Hematopoietic multipotent progenitor cell treated with erythropoietin and hydrocortisone succinate and interleukin-3 and kit ligand, for 17 days (in vitro differentiated cells): ENCODE results near the gene SORCS2.
"Not testable (repeated sequence)": the region's sequence is repeated elsewhere in the genome, so short reads cannot be mapped to it uniquely, and the experiment has no call there.

Experiments used
- DNase-seq: peaks from one replicate; pipeline ENCODE4 v3.0.0-alpha.2; 2015; ENCODE audit warnings: low spot score

Gene SORCS2

GRCh38 chr4:7160439-7160838, 31.9 kb upstream of the SORCS2 start:
- no peak for DNase-seq

- DNase-seq = no peak
These were observed 31.3 kb upstream of the SORCS2 start for GRCh38 chr4:7160951-7161440.

- DNase-seq = no peak
These were observed 30.6 kb upstream of the SORCS2 start for GRCh38 chr4:7161721-7162214.

GRCh38 chr4:7165056-7165873, 27.1 kb upstream of the SORCS2 start:
- DNase-seq = not testable (repeated sequence)

GRCh38 chr4:7165874-7166201, 26.5 kb upstream of the SORCS2 start:
- no peak for DNase-seq

GRCh38 chr4:7166237-7166636, 26.1 kb upstream of the SORCS2 start:
- no peak for DNase-seq

- no peak for DNase-seq
These were observed 25.2 kb upstream of the SORCS2 start for GRCh38 chr4:7166981-7167700.

GRCh38 chr4:7167706-7168105, 24.6 kb upstream of the SORCS2 start:
- DNase-seq = no peak

- DNase-seq = no peak
These were observed 24.2 kb upstream of the SORCS2 start for GRCh38 chr4:7168106-7168505.

GRCh38 chr4:7169134-7169533, 23.2 kb upstream of the SORCS2 start:
- DNase-seq = no peak

- DNase-seq = no peak
These were observed 22.3 kb upstream of the SORCS2 start for GRCh38 chr4:7170012-7170411.

GRCh38 chr4:7171191-7171900, 21.0 kb upstream of the SORCS2 start:
- DNase-seq = no peak

- no peak for DNase-seq
These were observed 19.8 kb upstream of the SORCS2 start for GRCh38 chr4:7172508-7172907.

GRCh38 chr4:7172946-7173345, 19.4 kb upstream of the SORCS2 start:
- no peak for DNase-seq

GRCh38 chr4:7173841-7174449, 18.4 kb upstream of the SORCS2 start:
- DNase-seq = no peak

- DNase-seq = no peak
These were observed 13.2 kb upstream of the SORCS2 start for GRCh38 chr4:7179158-7179557.

GRCh38 chr4:7180938-7181337, 11.4 kb upstream of the SORCS2 start:
- no peak for DNase-seq

- no peak for DNase-seq
These were observed 9.7 kb upstream of the SORCS2 start for GRCh38 chr4:7182616-7183015.

GRCh38 chr4:7183161-7183560, 9.2 kb upstream of the SORCS2 start:
- no peak for DNase-seq

GRCh38 chr4:7183780-7184460, 8.4 kb upstream of the SORCS2 start:
- DNase-seq = no peak

- no peak for DNase-seq
These were observed 6.8 kb upstream of the SORCS2 start for GRCh38 chr4:7185487-7186030.
